ENCODE data around the gene XXYLT1.

- TF ChIP-seq POLR2A (IDR thresholded peaks at IDR 0.05; ENCODE audit: low read depth, low read length) (no peak), POLR2AphosphoS5 (IDR thresholded peaks at IDR 0.05; ENCODE audit: low read depth, low read length) (no peak), TAF1 (IDR thresholded peaks at IDR 0.05; ENCODE audit: borderline replicate concordance, low read depth, low read length) (no peak)
Measured at GRCh38 chr3:195146131-195146530, 124.8 kb downstream of the XXYLT1 start.
